NCI-H446 (cell line): ENCODE data around the gene GJB6.

ENCODE experiments used
- DNase-seq, 2 experiments: peaks; one replicate each; lab custom pipeline; 2025; lab: John Stamatoyannopoulos, UW

GJB6 gene

DNA sequence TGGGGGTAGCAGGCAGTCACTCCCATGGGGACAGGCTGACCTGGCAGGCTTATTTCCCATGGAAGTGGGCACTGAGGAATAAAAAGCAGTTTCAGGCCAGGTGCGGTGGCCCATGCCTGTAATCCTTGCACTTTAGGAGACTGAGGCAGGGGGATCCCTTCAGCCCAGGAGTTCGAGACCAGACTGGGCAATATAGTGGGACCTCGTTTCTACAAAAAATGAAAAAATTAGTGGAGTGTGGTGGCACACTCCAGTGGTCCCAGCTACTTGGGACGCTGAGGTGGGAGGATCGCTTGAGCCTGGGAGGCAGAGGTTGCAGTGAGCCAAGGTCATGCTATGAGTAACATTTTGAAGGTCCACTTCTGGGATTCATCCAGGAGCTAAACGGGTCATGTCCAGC, 45.3 kb downstream of the GJB6 start:
- DNase-seq, result no peak

DNA sequence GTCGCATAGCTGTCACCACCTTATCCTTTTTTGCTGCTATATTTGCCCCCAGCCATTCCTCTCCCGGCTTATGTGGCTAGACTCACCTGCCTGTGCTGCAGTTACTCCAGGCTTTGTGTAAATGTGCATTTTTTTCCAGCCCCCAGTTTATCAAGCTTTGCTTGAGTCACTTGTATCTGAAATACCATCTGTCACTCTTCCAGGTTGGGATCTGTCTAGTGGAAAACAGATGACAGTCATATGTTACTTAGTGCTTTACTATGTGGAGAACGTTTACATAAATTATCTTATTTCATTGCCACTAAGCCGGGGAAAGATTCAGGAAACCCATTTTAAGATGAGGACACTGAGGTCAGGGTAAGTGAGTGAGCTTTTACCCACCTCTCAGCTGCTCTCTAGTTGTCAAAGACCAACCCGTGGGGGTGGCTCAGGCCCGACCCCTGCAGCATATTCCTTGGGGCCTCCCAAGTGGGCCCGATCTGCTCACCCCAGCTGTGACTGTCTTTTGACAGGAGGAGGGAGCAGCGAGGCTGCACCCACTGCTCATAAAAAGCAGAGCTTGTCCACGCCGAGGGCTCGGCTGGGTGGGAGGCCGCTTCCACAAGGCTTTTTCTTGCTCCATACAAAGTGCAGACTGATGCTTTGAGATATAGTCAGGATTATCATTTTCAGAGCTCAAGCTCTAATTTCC, 46.6 kb downstream of the GJB6 start:
- no peak for DNase-seq

DNA sequence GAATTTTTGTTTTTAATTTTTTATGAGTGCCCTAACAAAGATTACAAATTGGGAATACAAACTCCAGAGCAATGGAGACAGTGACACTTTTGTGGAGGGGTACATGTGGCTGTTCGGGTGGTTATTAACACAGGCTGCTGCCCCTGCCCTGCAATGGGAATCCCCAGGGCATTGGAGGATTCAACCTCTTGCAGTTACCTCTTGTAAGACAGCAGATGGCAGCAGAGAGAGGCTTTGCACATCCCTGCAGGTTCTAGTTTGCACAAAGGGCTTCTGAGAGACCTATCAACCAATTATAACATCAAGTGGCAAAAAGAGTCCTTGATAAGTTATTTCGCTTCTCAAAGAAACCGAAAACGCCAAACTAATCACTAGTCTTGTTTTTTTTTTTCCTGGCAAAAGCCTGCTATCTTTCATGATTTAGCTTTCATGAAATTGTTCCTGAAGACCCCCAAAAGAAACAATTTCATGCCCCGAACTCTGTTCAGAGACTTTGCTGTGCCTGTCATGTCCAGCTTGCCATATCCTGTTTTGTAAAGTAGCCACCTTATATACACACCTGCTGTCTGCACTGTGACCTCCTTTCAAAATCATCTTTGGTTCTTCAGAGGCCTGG, 49.8 kb downstream of the GJB6 start:
- peak in 1 of 2 experiments; percentile 70 for DNase-seq

GRCh38 chr13:20181188-20181587, 50.9 kb downstream of the GJB6 start:
- peak; percentile 14 to 35 for DNase-seq

DNA sequence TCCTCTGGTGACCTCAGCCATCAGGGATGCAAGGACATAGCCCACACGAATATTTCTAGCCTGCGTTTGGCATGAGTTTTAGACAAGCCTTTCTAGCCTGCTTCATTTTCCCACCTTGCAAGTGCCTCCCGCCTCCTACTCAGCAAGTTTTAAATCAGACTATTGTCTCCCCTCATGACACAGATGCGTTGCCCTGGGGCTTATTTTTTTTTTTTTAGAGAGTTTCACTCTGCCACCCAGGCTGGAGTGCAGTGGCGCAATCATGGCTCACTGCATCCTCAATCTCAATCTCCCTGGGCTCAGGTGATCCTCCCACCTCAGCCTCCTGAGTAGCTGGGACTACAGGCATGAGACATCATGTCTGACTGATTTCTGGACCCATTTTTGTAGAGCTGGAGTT, 54.0 kb downstream of the GJB6 start:
- no peak for DNase-seq

- no peak for DNase-seq
These were observed 54.9 kb downstream of the GJB6 start for GRCh38 chr13:20177049-20177831.

- peak; percentile 32 to 40 for DNase-seq
These were observed 56.0 kb downstream of the GJB6 start for GRCh38 chr13:20175907-20176652.

DNA sequence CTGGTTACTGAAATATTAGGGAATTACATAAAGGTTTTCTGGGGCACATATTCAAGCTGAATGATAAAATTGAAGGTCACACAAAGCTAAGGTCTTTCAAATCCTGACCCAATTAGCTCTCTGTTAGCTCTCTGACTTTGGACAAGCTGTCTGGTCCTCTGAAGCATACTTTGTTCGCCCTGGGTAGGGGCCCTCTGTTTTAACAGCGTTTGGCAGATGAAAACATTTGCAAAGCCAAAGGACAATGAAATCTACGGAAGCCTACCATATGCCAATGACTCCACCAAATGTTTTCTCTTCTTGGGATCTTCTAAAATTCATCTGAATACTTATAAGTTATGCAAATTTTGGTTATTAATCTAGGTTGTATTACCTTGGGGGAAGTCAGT, 56.7 kb downstream of the GJB6 start:
- peak in 1 of 2 experiments; percentile 28 for DNase-seq

GRCh38 chr13:20174656-20175405, 57.3 kb downstream of the GJB6 start:
- DNase-seq, result peak in 1 of 2 experiments; percentile 59

GRCh38 chr13:20173116-20173746, 58.9 kb downstream of the GJB6 start:
- DNase-seq, result no peak
